ENCODE measurements around the gene SYNDIG1. TPM values are rescaled to one million over a fixed set of nuclear protein-coding genes. Genes with fewer than 3 reads are reported as not detected.

SYNDIG1 gene
- total RNA-seq, 1 donor from 2014 or later: 13.7 TPM

- intact Hi-C loops (cut with DNase I): no loop called here
Observed at GRCh38 chr20:24493661-24494459, 24.4 kb downstream of the SYNDIG1 start.

GRCh38 chr20:24494460-24494920 is 25.1 kb downstream of the SYNDIG1 start:
- intact Hi-C loops (cut with DNase I): no loop called here
- no peak for DNase-seq (ENCODE audit: low spot score in 2 of 2)
- Histone ChIP-seq H3K27me3 (no peaks in the 10 kb centered on the region), H3K9me3 (no peaks in the 10 kb centered on the region), H3K4me1 (no peaks in the 10 kb centered on the region), H3K27ac (no peak overlapping the region), H3K36me3 (no peaks in the 10 kb centered on the region), H3K4me3 (no peak overlapping the region)
- no peak for TF ChIP-seq CTCF (IDR thresholded peaks at IDR 0.05)

More at GRCh38 chr20:24493661-24494459, 24.4 kb downstream of the SYNDIG1 start:
- Histone ChIP-seq H3K27ac (no peak overlapping the region), H3K4me3 (no peak overlapping the region), H3K27me3 (no peaks in the 10 kb centered on the region), H3K36me3 (no peaks in the 10 kb centered on the region), H3K9me3 (no peaks in the 10 kb centered on the region), H3K4me1 (no peaks in the 10 kb centered on the region)
- no peak for TF ChIP-seq CTCF (IDR thresholded peaks at IDR 0.05)
- no peak for DNase-seq (ENCODE audit: low spot score in 2 of 2)

- Histone ChIP-seq H3K27me3 (no peaks in the 10 kb centered on the region), H3K4me3 (no peak overlapping the region), H3K4me1 (no peaks in the 10 kb centered on the region), H3K9me3 (no peaks in the 10 kb centered on the region), H3K36me3 (no peaks in the 10 kb centered on the region), H3K27ac (no peak overlapping the region)
- DNase-seq (ENCODE audit: low spot score in 2 of 2): no peak
- intact Hi-C loops (cut with DNase I): no loop called here
- no peak for TF ChIP-seq CTCF (IDR thresholded peaks at IDR 0.05)
Observed at GRCh38 chr20:24495266-24495665, 25.8 kb downstream of the SYNDIG1 start.

GRCh38 chr20:24497851-24498250 is 28.4 kb downstream of the SYNDIG1 start:
- no peaks in the 10 kb centered on the region for H3K9me3 ChIP-seq
- H3K27ac ChIP-seq: no peak overlapping the region
- DNase-seq (ENCODE audit: low spot score in 2 of 2): no peak
- H3K27me3 ChIP-seq: no peaks in the 10 kb centered on the region
- TF ChIP-seq CTCF (IDR thresholded peaks at IDR 0.05): no peak
- intact Hi-C loops (cut with DNase I): no loop called here
- no peaks in the 10 kb centered on the region for H3K4me1 ChIP-seq
- H3K36me3 ChIP-seq: no peaks in the 10 kb centered on the region
- H3K4me3 ChIP-seq: no peak overlapping the region

GRCh38 chr20:24498641-24499040 is 29.2 kb downstream of the SYNDIG1 start:
- DNase-seq (ENCODE audit: low spot score in 2 of 2): no peak
- H3K36me3 ChIP-seq: no peaks in the 10 kb centered on the region
- H3K9me3 ChIP-seq: no peaks in the 10 kb centered on the region
- no peaks in the 10 kb centered on the region for H3K27me3 ChIP-seq
- no peak overlapping the region for H3K4me3 ChIP-seq
- intact Hi-C loops (cut with DNase I): no loop called here
- no peak overlapping the region for H3K27ac ChIP-seq
- no peak for TF ChIP-seq CTCF (IDR thresholded peaks at IDR 0.05)
- H3K4me1 ChIP-seq: no peaks in the 10 kb centered on the region

Measured in ascending aorta (tissue), 2 donors.